H9 (cell line): ENCODE data around the gene SYP. TPM values are rescaled to one million over a fixed set of nuclear protein-coding genes. Genes with fewer than 3 reads are reported as not detected.

Experiments
- DNase-seq: peaks from one replicate; pipeline ENCODE4 v3.0.0-alpha.2; 2017
- H2AFZ ChIP-seq: one replicate; pipeline ENCODE4 v1.6.1; 2013; ENCODE audit warnings: mild to moderate bottlenecking, low read length, control low read depth, moderate library complexity
- H2AK5ac ChIP-seq: 2 replicates; pipeline ENCODE4 v1.6.1; 2013; ENCODE audit warnings: low read length, control low read depth, mixed read lengths; ENCODE audit not compliant: insufficient read length
- H2BK120ac ChIP-seq: one replicate; pipeline ENCODE4 v1.6.1; 2013; ENCODE audit warnings: low read depth, mild to moderate bottlenecking, low read length, control low read depth, inconsistent platforms; ENCODE audit not compliant: poor library complexity, severe bottlenecking
- H2BK12ac ChIP-seq: 2 replicates; pipeline ENCODE4 v1.6.1; 2013; ENCODE audit warnings: low read length, control low read depth, mixed read lengths, low read depth; ENCODE audit not compliant: insufficient read length
- H2BK15ac ChIP-seq: 2 replicates; pipeline ENCODE4 v1.6.1; 2013; ENCODE audit warnings: low read depth, low read length, control low read depth
- H2BK20ac ChIP-seq: one replicate; pipeline ENCODE4 v1.6.1; 2013; ENCODE audit warnings: low read depth, mild to moderate bottlenecking, low read length, control low read depth, inconsistent platforms; ENCODE audit not compliant: poor library complexity, severe bottlenecking
- H2BK5ac ChIP-seq: 2 replicates; pipeline ENCODE4 v1.6.1; 2013; ENCODE audit warnings: low read length, control low read depth, mixed read lengths; ENCODE audit not compliant: insufficient read length
- H3K14ac ChIP-seq: 2 replicates; pipeline ENCODE4 v1.6.1; 2013; ENCODE audit warnings: low read length, control low read depth; ENCODE audit not compliant: insufficient read depth
- H3K18ac ChIP-seq: 2 replicates; pipeline ENCODE4 v1.6.1; 2013; ENCODE audit warnings: low read depth, mild to moderate bottlenecking, mixed read lengths, low read length, control low read depth; ENCODE audit not compliant: insufficient read length
- H3K23ac ChIP-seq: 2 replicates; pipeline ENCODE4 v1.6.1; 2013; ENCODE audit warnings: low read length, control low read depth, mixed read lengths, low read depth; ENCODE audit not compliant: insufficient read length
- H3K23me2 ChIP-seq: 2 replicates; pipeline ENCODE4 v1.6.1; 2013; ENCODE audit warnings: low read depth, mild to moderate bottlenecking, mixed read lengths, low read length, control low read depth; ENCODE audit not compliant: insufficient read length, poor library complexity, severe bottlenecking
- H3K27ac ChIP-seq: 2 replicates; pipeline ENCODE4 v1.5.1; 2013; ENCODE audit warnings: low read length, control low read depth, mixed read lengths, low read depth; ENCODE audit not compliant: insufficient read length
- H3K27me3 ChIP-seq: 2 replicates; pipeline ENCODE4 v1.6.1; 2013; ENCODE audit warnings: low read length, control low read depth, inconsistent platforms; ENCODE audit not compliant: insufficient read depth
- H3K4ac ChIP-seq: 2 replicates; pipeline ENCODE4 v1.6.1; 2013; ENCODE audit warnings: low read depth, mild to moderate bottlenecking, control low read depth, inconsistent platforms, low read length, moderate library complexity
- H3K4me1 ChIP-seq: 2 replicates; pipeline ENCODE4 v1.6.1; 2013; ENCODE audit warnings: low read length, control low read depth, inconsistent platforms; ENCODE audit not compliant: insufficient read depth
- H3K4me2 ChIP-seq: 2 replicates; pipeline ENCODE4 v1.6.1; 2013; ENCODE audit warnings: low read length, control low read depth, mixed read lengths; ENCODE audit not compliant: insufficient read length, insufficient read depth
- H3K56ac ChIP-seq: 2 replicates; pipeline ENCODE4 v1.6.1; 2013; ENCODE audit warnings: low read depth, mild to moderate bottlenecking, mixed read lengths, low read length, control low read depth; ENCODE audit not compliant: insufficient read length
- H3K79me1 ChIP-seq: 2 replicates; pipeline ENCODE4 v1.6.1; 2013; ENCODE audit warnings: low read depth, mild to moderate bottlenecking, moderate library complexity, low read length, control low read depth, inconsistent platforms; ENCODE audit not compliant: insufficient read depth, poor library complexity, severe bottlenecking
- H3K79me2 ChIP-seq: 2 replicates; pipeline ENCODE4 v1.6.1; 2013; ENCODE audit warnings: low read length, control low read depth, inconsistent platforms; ENCODE audit not compliant: insufficient read depth
- H3K9ac ChIP-seq: 2 replicates; pipeline ENCODE4 v1.6.1; 2013; ENCODE audit warnings: low read length, control low read depth, mixed read lengths; ENCODE audit not compliant: insufficient read length; ENCODE audit errors: extremely low read depth
- H3K9me3 ChIP-seq: one replicate; pipeline ENCODE4 v1.6.1; 2013; ENCODE audit warnings: low read depth, low read length, inconsistent platforms; ENCODE audit not compliant: control insufficient read depth
- H3T11ph ChIP-seq: one replicate; pipeline ENCODE4 v1.6.1; 2013; ENCODE audit warnings: mild to moderate bottlenecking, low read length, control low read depth, inconsistent platforms
- H4K20me1 ChIP-seq: one replicate; pipeline ENCODE4 v1.6.1; 2013; ENCODE audit not compliant: control insufficient read depth, insufficient read length, insufficient read depth
- H4K5ac ChIP-seq: 2 replicates; pipeline ENCODE4 v1.6.1; 2013; ENCODE audit warnings: low read depth, mild to moderate bottlenecking, mixed read lengths, low read length, control low read depth; ENCODE audit not compliant: insufficient read length
- H4K8ac ChIP-seq: replicated peaks from 2 replicates; pipeline ENCODE4 v1.6.1; 2013; ENCODE audit warnings: low read length, control low read depth, mixed read lengths, low read depth; ENCODE audit not compliant: insufficient read length
- H4K91ac ChIP-seq: 2 replicates; pipeline ENCODE4 v1.6.1; 2013; ENCODE audit warnings: low read depth, mild to moderate bottlenecking, moderate library complexity, mixed read lengths, low read length, control low read depth; ENCODE audit not compliant: insufficient read length
- H3K27ac Mint-ChIP-seq, 3 experiments: 2 replicates in 2 of 3; 3 replicates in 1 of 3; pipeline ENCODE4 v1.8.0; 2020 to 2021; ENCODE audit warnings: mixed read lengths in 3 of 3, mild to moderate bottlenecking in 1 of 3, moderate library complexity in 1 of 3
- H3K27me3 Mint-ChIP-seq: 2 replicates; pipeline ENCODE4 v1.8.0; 2021; ENCODE audit warnings: low read depth, mild to moderate bottlenecking, moderate library complexity, mixed read lengths
- H3K36me3 Mint-ChIP-seq, 3 experiments: 2 replicates in 2 of 3; 3 replicates in 1 of 3; pipeline ENCODE4 v1.8.0; 2020 to 2021; ENCODE audit warnings: low read depth in 3 of 3, mixed read lengths in 3 of 3; ENCODE audit not compliant: insufficient read depth in 1 of 3
- H3K4me1 Mint-ChIP-seq, 2 experiments: 2 replicates each; pipeline ENCODE4 v1.8.0; 2020; ENCODE audit warnings: mixed read lengths in 2 of 2
- H3K4me3 Mint-ChIP-seq, 2 experiments: 2 replicates in 1 of 2; 3 replicates in 1 of 2; pipeline ENCODE4 v1.8.0; 2020 to 2021; ENCODE audit warnings: mild to moderate bottlenecking in 2 of 2, mixed read lengths in 2 of 2, moderate library complexity in 1 of 2
- H3K9me3 Mint-ChIP-seq, 2 experiments: 2 replicates in 1 of 2; 3 replicates in 1 of 2; pipeline ENCODE4 v1.8.0; 2020; ENCODE audit warnings: mild to moderate bottlenecking in 2 of 2, mixed read lengths in 2 of 2, moderate library complexity in 1 of 2
- WGBS: extraction: QIAGEN DNeasy Blood & Tissue Kit; methylation state at CpG from one replicate; pipeline ENCODE4 v1.1.7; 2013; ENCODE audit warnings: missing lambda C conversion rate, low lambda C conversion rate, mixed read lengths; ENCODE audit not compliant: insufficient read length; ENCODE audit errors: extremely low coverage; 5-methylcytosine and 5-hydroxymethylcytosine counted together
- total RNA-seq: library from RNA; stranded (reverse); gene quantifications from 2 replicates; pipeline ENCODE4 v1.2.1, GENCODE V29; 2021
- TF ChIP-seq, protein P1 (sequence below): fragments of 200-600 bp; sonication (generic); conservative IDR thresholded peaks from 3 replicates; pipeline ENCODE4 v1.8.0; 2021; ENCODE audit warnings: antibody characterized with exemption, mild to moderate bottlenecking

SYP gene
- total RNA-seq, 1 experiment from 2014 or later: 1.8 TPM

DNA sequence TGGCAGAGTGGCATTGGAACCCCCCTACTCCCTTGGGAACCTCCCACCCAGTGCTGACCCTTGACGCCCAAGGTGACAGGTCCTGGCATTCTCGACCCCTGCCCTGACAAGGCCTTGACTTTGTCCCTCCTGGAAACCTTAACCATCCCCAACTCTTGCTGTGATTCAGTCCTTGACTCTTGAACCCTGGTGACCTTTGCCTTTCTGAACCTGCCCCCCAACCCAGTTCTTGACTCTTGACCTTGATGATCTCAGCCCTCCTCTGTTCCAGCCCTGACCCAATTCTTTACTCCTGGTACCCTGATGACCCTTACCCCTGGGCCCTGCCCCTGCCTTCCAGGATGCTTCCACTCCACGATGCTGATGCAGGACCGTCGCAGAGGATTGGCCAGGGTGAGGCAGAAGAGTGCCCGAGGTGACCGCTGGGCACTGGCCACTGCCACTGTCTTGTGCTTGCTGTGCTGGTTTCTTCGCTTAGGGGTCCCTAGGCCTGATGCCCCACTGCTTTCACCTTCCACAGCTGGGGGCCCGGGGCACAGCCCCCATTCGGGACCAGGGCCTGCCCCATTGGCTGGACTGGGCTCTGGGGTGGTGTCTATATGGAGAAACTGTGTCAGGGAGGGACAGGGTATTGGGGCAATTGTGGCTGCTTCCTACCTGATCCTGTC lies 31.5 kb upstream of the SYP start:
- no peaks in the 10 kb centered on the region for H4K20me1 ChIP-seq

More for the DNA sequence above, 31.5 kb upstream of the SYP start:
- H3K23me2 ChIP-seq: no peaks in the 10 kb centered on the region
- H3K9ac ChIP-seq: no peak overlapping the region
- H3K56ac ChIP-seq: no peak overlapping the region
- H3K27me3 ChIP-seq: no peaks in the 10 kb centered on the region
- no peak overlapping the region for H4K8ac ChIP-seq
- H3K18ac ChIP-seq: no peak overlapping the region
- no peak overlapping the region for H3K27ac ChIP-seq
- WGBS: no CpG with 5 or more reads among the region's 10 CpGs
- peaks cover 7% of the 10 kb centered on the region for H3K9me3 ChIP-seq
- Mint-ChIP-seq H3K4me3 (peak overlapping the region; percentile 69 to 81; a peak in 2 of 5 replicates), H3K9me3 (peaks cover 62 to 79% of the 10 kb centered on the region in 2 experiments), H3K4me1 (peaks cover 9 to 21% of the 10 kb centered on the region in 2 experiments), H3K27me3 (peaks cover 4% of the 10 kb centered on the region), H3K27ac (peak overlapping the region in 1 of 3 experiments; percentile 44; a peak in 3 of 7 replicates), H3K36me3 (peaks cover 0 to 4% (median 1%) of the 10 kb centered on the region in 3 experiments; a peak in 3 of 7 replicates)
- no peaks in the 10 kb centered on the region for H3K79me1 ChIP-seq
- H2BK120ac ChIP-seq: no peak overlapping the region
- no peak overlapping the region for H4K91ac ChIP-seq
- no peak for DNase-seq
- no peak overlapping the region for H3K4ac ChIP-seq
- H3K23ac ChIP-seq: no peak overlapping the region
- H2AK5ac ChIP-seq: no peak overlapping the region
- H2BK5ac ChIP-seq: no peak overlapping the region
- no peaks in the 10 kb centered on the region for H3K79me2 ChIP-seq
- no peak overlapping the region for H2BK12ac ChIP-seq
- H3K14ac ChIP-seq: no peak overlapping the region
- no peak overlapping the region for H3T11ph ChIP-seq
- no peaks in the 10 kb centered on the region; the same call in 1 of the 2 replicates for H3K4me1 ChIP-seq
- H2AFZ ChIP-seq: no peak overlapping the region
- H4K5ac ChIP-seq: no peak overlapping the region
- H2BK15ac ChIP-seq: no peak overlapping the region
- TF ChIP-seq, protein P1, sequence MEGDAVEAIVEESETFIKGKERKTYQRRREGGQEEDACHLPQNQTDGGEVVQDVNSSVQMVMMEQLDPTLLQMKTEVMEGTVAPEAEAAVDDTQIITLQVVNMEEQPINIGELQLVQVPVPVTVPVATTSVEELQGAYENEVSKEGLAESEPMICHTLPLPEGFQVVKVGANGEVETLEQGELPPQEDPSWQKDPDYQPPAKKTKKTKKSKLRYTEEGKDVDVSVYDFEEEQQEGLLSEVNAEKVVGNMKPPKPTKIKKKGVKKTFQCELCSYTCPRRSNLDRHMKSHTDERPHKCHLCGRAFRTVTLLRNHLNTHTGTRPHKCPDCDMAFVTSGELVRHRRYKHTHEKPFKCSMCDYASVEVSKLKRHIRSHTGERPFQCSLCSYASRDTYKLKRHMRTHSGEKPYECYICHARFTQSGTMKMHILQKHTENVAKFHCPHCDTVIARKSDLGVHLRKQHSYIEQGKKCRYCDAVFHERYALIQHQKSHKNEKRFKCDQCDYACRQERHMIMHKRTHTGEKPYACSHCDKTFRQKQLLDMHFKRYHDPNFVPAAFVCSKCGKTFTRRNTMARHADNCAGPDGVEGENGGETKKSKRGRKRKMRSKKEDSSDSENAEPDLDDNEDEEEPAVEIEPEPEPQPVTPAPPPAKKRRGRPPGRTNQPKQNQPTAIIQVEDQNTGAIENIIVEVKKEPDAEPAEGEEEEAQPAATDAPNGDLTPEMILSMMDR: no peak
- no peak overlapping the region for H2BK20ac ChIP-seq
- H3K4me2 ChIP-seq: no peak overlapping the region
